ENCODE data around the gene MBLAC1. TPM values are rescaled to one million over a fixed set of nuclear protein-coding genes. Genes with fewer than 3 reads are reported as not detected.

The MBLAC1 gene
- total and polyA plus RNA-seq, 9 of the 15 experiments (the other 6 are each of a cell fraction or from before 2014, with no cell fraction given), result 0.03 to 3.1 (median 0.52) TPM

DNA sequence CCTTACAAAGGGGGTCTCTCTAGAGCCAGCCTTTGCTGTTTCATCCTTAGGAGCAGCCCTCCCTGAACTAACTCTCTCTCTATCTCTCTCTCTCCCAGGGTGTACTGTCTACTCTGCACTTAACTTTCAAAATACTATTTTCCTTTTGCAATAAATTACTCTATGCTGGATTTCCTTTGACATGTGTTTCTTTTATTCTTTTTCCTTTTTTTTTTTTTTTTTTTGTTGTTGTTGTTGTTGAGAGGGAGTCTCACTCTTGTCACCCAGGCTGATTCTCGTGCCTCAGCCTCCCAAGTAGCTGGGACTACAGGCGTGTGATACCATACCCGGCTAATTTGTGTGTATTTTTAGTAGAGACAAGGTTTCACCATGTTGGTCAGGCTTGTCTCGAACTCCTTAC lies 43.8 kb upstream of the MBLAC1 start (continued):
- TF ChIP-seq, protein P1, sequence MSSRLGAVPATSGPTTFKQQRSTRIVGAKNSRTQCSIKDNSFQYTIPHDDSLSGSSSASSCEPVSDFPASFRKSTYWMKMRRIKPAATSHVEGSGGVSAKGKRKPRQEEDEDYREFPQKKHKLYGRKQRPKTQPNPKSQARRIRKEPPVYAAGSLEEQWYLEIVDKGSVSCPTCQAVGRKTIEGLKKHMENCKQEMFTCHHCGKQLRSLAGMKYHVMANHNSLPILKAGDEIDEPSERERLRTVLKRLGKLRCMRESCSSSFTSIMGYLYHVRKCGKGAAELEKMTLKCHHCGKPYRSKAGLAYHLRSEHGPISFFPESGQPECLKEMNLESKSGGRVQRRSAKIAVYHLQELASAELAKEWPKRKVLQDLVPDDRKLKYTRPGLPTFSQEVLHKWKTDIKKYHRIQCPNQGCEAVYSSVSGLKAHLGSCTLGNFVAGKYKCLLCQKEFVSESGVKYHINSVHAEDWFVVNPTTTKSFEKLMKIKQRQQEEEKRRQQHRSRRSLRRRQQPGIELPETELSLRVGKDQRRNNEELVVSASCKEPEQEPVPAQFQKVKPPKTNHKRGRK (tag; IDR thresholded peaks at IDR 0.05), result peak; percentile 76
- TF ChIP-seq POLR2AphosphoS2 (IDR thresholded peaks at IDR 0.05; ENCODE audit: low read length) (no peak), SMARCA4 (IDR thresholded peaks at IDR 0.05) (peak; percentile 16; the same call in 1 of the 2 replicates), BRD9 (IDR thresholded peaks at IDR 0.05; ENCODE audit: low read depth, partially characterized antibody) (peak; percentile 59), ZNF707 (CRISPR knock-in tag; conservative IDR thresholded peaks at IDR 0.05) (no peak), ARID1B (IDR thresholded peaks at IDR 0.05) (no peak), CHD2 (IDR thresholded peaks at IDR 0.05; ENCODE audit: low read depth, low read length) (no peak), DPF2 (IDR thresholded peaks at IDR 0.05) (no peak; the same call in 1 of the 2 replicates), HDGF (IDR thresholded peaks at IDR 0.05) (peak; percentile 77; the same call in 1 of the 2 replicates), ASH1L (IDR thresholded peaks at IDR 0.05; ENCODE audit: borderline replicate concordance, low read depth, partially characterized antibody) (peak; percentile 27), RBM15 (IDR thresholded peaks at IDR 0.05; ENCODE audit: insufficient read depth, low read length) (no peak), SMARCA5 (IDR thresholded peaks at IDR 0.05) (peak; percentile 55; the same call in 1 of the 2 replicates), SETDB1 (IDR thresholded peaks at IDR 0.05; ENCODE audit: low read length) (no peak), MEIS2 (IDR thresholded peaks at IDR 0.05; ENCODE audit: partially characterized antibody) (no peak)
- TF ChIP-seq, protein P2, sequence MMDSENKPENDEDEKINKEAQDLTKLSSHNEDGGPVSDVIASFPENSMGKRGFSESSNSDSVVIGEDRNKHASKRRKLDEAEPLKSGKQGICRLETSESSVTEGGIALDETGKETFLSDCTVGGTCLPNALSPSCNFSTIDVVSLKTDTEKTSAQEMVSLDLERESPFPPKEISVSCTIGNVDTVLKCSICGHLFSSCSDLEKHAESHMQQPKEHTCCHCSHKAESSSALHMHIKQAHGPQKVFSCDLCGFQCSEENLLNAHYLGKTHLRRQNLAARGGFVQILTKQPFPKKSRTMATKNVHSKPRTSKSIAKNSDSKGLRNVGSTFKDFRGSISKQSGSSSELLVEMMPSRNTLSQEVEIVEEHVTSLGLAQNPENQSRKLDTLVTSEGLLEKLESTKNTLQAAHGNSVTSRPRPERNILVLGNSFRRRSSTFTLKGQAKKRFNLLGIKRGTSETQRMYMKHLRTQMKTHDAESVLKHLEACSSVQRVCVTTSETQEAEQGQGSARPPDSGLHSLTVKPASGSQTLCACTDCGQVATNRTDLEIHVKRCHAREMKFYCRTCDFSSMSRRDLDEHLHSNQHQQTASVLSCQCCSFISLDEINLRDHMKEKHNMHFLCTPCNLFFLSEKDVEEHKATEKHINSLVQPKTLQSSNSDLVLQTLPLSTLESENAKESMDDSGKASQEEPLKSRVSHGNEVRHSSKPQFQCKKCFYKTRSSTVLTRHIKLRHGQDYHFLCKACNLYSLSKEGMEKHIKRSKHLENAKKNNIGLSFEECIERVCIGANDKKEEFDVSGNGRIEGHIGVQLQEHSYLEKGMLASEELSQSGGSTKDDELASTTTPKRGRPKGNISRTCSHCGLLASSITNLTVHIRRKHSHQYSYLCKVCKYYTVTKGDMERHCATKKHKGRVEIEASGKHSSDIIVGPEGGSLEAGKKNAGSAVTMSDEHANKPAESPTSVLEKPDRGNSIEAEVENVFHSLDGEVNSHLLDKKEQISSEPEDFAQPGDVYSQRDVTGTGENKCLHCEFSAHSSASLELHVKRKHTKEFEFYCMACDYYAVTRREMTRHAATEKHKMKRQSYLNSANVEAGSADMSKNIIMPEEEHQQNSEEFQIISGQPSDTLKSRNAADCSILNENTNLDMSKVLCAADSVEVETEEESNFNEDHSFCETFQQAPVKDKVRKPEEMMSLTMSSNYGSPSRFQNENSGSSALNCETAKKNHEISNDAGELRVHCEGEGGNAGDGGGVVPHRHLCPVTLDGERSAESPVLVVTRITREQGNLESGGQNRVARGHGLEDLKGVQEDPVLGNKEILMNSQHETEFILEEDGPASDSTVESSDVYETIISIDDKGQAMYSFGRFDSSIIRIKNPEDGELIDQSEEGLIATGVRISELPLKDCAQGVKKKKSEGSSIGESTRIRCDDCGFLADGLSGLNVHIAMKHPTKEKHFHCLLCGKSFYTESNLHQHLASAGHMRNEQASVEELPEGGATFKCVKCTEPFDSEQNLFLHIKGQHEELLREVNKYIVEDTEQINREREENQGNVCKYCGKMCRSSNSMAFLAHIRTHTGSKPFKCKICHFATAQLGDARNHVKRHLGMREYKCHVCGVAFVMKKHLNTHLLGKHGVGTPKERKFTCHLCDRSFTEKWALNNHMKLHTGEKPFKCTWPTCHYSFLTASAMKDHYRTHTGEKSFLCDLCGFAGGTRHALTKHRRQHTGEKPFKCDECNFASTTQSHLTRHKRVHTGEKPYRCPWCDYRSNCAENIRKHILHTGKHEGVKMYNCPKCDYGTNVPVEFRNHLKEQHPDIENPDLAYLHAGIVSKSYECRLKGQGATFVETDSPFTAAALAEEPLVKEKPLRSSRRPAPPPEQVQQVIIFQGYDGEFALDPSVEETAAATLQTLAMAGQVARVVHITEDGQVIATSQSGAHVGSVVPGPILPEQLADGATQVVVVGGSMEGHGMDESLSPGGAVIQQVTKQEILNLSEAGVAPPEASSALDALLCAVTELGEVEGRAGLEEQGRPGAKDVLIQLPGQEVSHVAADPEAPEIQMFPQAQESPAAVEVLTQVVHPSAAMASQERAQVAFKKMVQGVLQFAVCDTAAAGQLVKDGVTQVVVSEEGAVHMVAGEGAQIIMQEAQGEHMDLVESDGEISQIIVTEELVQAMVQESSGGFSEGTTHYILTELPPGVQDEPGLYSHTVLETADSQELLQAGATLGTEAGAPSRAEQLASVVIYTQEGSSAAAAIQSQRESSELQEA (IDR thresholded peaks at IDR 0.05; ENCODE audit: low read depth), result peak; percentile 38; the same call in 1 of the 2 replicates
- TF ChIP-seq, protein P3, sequence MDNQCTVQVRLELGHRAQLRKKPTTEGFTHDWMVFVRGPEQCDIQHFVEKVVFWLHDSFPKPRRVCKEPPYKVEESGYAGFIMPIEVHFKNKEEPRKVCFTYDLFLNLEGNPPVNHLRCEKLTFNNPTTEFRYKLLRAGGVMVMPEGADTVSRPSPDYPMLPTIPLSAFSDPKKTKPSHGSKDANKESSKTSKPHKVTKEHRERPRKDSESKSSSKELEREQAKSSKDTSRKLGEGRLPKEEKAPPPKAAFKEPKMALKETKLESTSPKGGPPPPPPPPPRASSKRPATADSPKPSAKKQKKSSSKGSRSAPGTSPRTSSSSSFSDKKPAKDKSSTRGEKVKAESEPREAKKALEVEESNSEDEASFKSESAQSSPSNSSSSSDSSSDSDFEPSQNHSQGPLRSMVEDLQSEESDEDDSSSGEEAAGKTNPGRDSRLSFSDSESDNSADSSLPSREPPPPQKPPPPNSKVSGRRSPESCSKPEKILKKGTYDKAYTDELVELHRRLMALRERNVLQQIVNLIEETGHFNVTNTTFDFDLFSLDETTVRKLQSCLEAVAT (IDR thresholded peaks at IDR 0.05), result 0 out of 4 replicates have a peak, but pooled peaks of 1 of the 2 experiments have one; percentile 42
- TF ChIP-seq, protein P4, sequence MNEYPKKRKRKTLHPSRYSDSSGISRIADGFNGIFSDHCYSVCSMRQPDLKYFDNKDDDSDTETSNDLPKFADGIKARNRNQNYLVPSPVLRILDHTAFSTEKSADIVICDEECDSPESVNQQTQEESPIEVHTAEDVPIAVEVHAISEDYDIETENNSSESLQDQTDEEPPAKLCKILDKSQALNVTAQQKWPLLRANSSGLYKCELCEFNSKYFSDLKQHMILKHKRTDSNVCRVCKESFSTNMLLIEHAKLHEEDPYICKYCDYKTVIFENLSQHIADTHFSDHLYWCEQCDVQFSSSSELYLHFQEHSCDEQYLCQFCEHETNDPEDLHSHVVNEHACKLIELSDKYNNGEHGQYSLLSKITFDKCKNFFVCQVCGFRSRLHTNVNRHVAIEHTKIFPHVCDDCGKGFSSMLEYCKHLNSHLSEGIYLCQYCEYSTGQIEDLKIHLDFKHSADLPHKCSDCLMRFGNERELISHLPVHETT (CRISPR knock-in tag; conservative IDR thresholded peaks at IDR 0.05 in 1 of 2, IDR thresholded peaks at IDR 0.05 in 1 of 2), result peak in 1 of 2 experiments; percentile 49; a peak in 1 of 4 replicates
